ENCODE results near the gene CLRN1. TPM values are rescaled to one million over a fixed set of nuclear protein-coding genes. Genes with fewer than 3 reads are reported as not detected.

CLRN1 gene
- total RNA-seq, 1 donor from 2014 or later: not detected

GRCh38 chr3:150921209-150921608, 51.3 kb downstream of the CLRN1 start:
- no peak for DNase-seq (ENCODE audit: low spot score)

GRCh38 chr3:150920236-150920635, 52.3 kb downstream of the CLRN1 start:
- no peak for DNase-seq (ENCODE audit: low spot score)

GRCh38 chr3:150917951-150918350, 54.6 kb downstream of the CLRN1 start:
- DNase-seq (ENCODE audit: low spot score): no peak

GRCh38 chr3:150913133-150913922, 59.2 kb downstream of the CLRN1 start:
- no peak for DNase-seq (ENCODE audit: low spot score)

- no peak for DNase-seq (ENCODE audit: low spot score)
Observed at GRCh38 chr3:150912501-150912900, 60.0 kb downstream of the CLRN1 start.

GRCh38 chr3:150911771-150912170, 60.8 kb downstream of the CLRN1 start:
- no peak for DNase-seq (ENCODE audit: low spot score)

- no peak for DNase-seq (ENCODE audit: low spot score)
Observed at GRCh38 chr3:150906461-150906860, 66.1 kb downstream of the CLRN1 start.

- DNase-seq (ENCODE audit: low spot score): no peak
Observed at GRCh38 chr3:150905746-150906145, 66.8 kb downstream of the CLRN1 start.

- no peak for DNase-seq (ENCODE audit: low spot score)
Observed at GRCh38 chr3:150905339-150905738, 67.2 kb downstream of the CLRN1 start, which contains the start of gene MINDY4B. Gene MINDY4B (minus strand): TSS chr3:150905439. CDS start chr3:150905439, 0 bp downstream.

- DNase-seq (ENCODE audit: low spot score): no peak
Observed at GRCh38 chr3:150902988-150903387, 69.5 kb downstream of the CLRN1 start.

- no peak for DNase-seq (ENCODE audit: low spot score)
Observed at GRCh38 chr3:150901793-150902192, 70.7 kb downstream of the CLRN1 start.

- no peak for DNase-seq (ENCODE audit: low spot score)
Observed at GRCh38 chr3:150899141-150899540, 73.4 kb downstream of the CLRN1 start.

GRCh38 chr3:150898046-150898754, 74.3 kb downstream of the CLRN1 start:
- no peak for DNase-seq (ENCODE audit: low spot score)

- DNase-seq (ENCODE audit: low spot score): no peak
Observed at GRCh38 chr3:150897592-150897991, 74.9 kb downstream of the CLRN1 start.

GRCh38 chr3:150890831-150891230, 81.7 kb downstream of the CLRN1 start:
- DNase-seq (ENCODE audit: low spot score): no peak

- no peak for DNase-seq (ENCODE audit: low spot score)
Observed at GRCh38 chr3:150890295-150890694, 82.2 kb downstream of the CLRN1 start.

- DNase-seq (ENCODE audit: low spot score): no peak
Observed at GRCh38 chr3:150889106-150889505, 83.4 kb downstream of the CLRN1 start.

- no peak for DNase-seq (ENCODE audit: low spot score)
Observed at GRCh38 chr3:150887031-150887430, 85.5 kb downstream of the CLRN1 start.

- no peak for DNase-seq (ENCODE audit: low spot score)
Observed at GRCh38 chr3:150885535-150885934, 87.0 kb downstream of the CLRN1 start.

GRCh38 chr3:150878996-150879575, 93.4 kb downstream of the CLRN1 start:
- no peak for DNase-seq (ENCODE audit: low spot score)

- no peak for DNase-seq (ENCODE audit: low spot score)
Observed at GRCh38 chr3:150878290-150878689, 94.2 kb downstream of the CLRN1 start.

- DNase-seq (ENCODE audit: low spot score): no peak
Observed at GRCh38 chr3:150877303-150877702, 95.2 kb downstream of the CLRN1 start.

All from mucosa of gallbladder (tissue), 1 donor.